Stimulated activated naive CD4-positive, alpha-beta T cell (primary cell): ENCODE data around the gene TMEM212.

Experiments
- DNase-seq, 6 experiments: peaks; one replicate each; lab custom pipeline; 2025; lab: John Stamatoyannopoulos, UW

TMEM212 gene

GRCh38 chr3:171860830-171861535, 17.8 kb downstream of the TMEM212 start:
- DNase-seq: no peak

- DNase-seq: no peak
Observed at GRCh38 chr3:171862392-171862791, 19.2 kb downstream of the TMEM212 start.

DNA sequence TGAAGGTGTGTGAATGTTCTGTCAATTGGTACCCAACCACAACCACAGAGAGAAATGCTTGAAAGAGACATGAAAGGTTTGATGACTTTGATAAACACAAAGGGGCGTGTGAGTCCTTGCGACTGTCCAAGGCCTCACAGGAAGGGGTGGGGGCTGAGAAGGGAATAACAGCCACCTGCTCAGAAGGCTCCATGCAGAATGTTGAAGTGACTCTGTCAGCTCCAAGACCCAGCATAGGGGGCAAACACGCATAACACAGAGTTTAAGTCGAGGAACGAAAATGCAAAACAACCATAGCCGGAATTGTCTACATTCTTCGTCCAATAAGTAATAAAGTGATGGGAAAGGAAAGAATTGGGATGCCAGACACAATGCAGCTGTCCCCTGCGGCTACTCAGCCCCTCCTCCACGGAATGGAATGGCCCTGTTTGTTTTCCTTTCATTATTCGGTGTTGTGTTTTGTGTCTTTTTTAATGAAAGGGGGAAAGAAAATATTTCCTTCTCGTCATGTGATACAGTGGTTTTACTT, 19.9 kb downstream of the TMEM212 start:
- no peak for DNase-seq

DNA sequence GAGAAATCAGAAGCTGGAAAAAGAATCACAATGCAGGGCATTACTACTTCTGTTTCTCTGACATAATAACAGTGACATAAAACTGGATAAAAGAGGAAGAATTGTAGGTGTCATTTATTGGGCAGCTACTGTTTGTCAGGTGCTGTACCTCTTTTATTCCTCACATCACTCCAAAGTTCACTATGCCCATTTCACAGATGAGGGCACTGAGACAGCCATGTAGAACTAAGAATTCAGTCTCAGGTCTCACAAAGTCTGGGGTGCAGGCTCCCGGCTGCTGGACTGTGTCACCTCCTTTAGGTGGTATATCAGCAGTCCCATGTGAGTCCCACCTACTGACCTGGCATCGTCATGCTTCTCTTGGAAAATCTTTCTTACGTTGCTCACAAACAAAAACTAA, 20.8 kb downstream of the TMEM212 start:
- DNase-seq: no peak

GRCh38 chr3:171865191-171865865, 22.2 kb downstream of the TMEM212 start:
- DNase-seq: no peak

DNA sequence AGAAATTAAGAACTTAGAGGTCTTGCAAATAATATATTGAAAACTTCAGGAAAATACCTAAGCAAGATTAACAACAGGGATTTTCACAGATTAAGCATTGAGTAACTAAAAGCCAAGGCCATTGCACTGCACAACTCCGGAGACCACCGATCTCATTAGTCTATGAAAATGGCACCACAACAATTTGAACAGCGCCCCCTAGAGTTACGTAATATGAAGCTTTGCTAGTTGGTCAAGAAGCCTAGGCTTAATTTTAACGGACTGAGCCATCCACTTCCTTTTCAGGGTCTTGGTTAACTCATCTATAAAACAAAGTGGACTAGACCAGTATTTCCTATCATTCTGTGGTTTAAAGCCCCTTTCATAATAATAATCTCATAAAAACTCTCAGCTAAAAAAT, 24.8 kb downstream of the TMEM212 start:
- no peak for DNase-seq

GRCh38 chr3:171871392-171872274, 28.5 kb downstream of the TMEM212 start:
- no peak for DNase-seq

DNA sequence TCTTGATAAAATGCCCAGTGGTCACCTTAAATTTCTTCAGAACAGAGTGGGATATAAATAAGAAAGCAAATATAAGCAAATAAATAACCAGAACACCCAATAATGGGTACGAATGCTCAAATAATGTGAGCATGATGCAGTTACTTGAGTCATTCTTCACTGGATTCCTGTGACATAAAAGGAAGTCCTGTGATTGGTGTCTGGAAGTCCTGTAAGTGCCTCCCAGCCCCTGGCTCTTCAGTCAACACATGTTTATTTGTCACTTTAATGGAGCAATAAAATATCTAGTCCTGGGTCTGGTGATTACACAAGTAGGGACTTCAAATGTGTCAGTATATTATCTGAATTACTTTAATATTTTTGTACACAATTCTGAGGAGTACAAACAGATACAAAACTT, 30.4 kb downstream of the TMEM212 start:
- no peak for DNase-seq

DNA sequence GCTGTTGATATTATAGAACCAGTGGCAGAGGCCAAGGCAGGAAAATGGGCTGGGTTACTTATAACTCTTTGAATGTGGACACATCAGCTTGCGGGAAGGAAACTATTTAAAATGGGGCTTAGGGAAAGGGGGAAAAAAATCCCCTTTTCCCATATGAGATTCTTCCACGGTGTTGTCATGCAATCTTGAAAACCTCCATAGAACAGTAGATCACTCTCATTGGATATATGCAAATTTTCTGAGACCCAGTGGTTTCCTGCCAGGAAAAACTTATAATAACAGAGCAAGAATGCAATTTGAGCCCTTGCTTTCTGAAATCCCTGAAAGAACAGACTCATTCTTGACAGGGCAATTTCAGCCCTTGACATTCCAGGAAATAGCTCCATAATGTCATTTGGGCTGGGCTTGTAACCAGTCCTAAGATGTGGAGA, 31.1 kb downstream of the TMEM212 start:
- DNase-seq: no peak

DNA sequence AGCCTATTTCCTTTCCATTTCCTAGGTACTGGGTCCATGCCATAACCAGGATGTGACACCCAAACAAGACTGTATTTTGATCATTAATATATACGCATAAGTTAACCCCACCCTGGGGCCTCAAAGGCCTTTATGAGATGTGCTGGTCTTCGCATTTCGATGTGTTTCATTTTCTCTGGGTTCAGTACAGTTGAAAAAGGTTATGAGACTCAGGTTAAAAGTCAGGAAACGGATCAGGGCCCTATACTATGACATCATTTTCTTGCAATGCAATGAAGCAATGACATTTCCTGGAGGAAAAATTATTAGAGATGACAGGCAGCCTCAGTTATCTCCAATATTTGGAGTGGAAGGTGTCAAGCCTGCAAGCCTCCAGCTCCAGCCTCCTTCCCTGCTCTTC, 31.7 kb downstream of the TMEM212 start:
- no peak for DNase-seq

DNA sequence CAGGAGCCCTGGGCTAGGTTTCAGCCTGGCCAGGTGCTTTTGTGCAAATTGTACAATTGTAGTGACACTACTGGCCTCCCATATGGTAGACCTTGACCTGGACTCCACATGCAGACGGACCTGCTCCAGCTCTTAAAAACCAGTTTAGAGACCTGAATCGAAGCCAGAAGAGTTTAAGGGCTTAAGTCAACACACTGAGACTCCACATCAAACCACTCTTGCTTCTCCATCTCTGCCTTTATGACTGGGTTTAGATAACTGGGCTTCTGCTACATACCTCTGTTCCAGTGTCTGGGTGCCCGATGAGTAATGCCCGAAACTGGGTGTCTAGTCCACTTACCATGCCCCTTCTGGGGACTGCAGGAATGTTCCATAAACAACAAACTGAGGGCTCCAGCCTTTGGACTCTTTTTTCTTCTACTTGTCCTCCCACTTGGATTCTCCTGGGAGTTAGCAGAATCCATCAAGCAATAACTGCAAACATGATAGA, 32.8 kb downstream of the TMEM212 start:
- no peak for DNase-seq

GRCh38 chr3:171876680-171877147, 33.6 kb downstream of the TMEM212 start:
- no peak for DNase-seq

GRCh38 chr3:171878461-171879225, 35.5 kb downstream of the TMEM212 start:
- no peak for DNase-seq

DNA sequence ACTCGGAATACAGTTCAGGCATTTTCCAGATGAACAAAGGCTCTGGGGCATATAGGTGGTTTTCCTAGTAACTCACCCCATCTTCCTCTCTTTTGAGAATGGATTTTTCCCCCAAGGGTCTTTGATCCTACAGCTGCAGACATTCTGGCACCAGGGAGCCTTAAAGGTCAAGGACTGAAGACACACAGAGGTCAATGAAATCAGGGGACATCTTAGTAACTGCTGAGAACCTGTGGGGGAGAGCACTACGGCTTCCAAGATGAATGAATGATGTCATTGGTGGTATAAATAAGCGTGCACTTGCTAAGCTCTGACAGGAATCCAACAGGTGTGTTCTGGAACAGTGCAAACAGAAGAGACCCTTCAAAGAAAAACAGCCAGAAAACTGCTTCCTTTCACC, 36.3 kb downstream of the TMEM212 start:
- no peak for DNase-seq

GRCh38 chr3:171880101-171880870, 37.1 kb downstream of the TMEM212 start:
- DNase-seq: no peak

DNA sequence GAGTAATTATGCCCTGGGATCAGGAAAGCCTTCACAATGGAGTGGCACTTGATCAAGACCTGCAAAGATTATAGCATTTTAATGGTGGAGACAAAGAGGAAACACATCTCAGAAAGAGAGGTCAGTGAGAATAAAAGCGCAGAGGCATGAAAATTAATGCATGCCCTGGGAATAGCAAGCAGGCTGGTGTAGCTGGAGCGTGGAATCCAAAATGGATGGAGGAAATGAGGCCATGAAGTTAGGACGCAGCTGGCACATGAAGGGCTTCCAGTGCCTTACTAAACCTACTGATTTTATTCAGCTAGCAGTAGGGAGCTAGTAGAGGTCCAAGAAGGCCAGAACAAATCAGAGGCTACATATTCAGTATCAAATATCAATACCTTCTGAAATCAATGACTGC, 38.1 kb downstream of the TMEM212 start:
- DNase-seq: no peak

- no peak for DNase-seq
Observed at GRCh38 chr3:171883257-171883892, 40.2 kb downstream of the TMEM212 start.

DNA sequence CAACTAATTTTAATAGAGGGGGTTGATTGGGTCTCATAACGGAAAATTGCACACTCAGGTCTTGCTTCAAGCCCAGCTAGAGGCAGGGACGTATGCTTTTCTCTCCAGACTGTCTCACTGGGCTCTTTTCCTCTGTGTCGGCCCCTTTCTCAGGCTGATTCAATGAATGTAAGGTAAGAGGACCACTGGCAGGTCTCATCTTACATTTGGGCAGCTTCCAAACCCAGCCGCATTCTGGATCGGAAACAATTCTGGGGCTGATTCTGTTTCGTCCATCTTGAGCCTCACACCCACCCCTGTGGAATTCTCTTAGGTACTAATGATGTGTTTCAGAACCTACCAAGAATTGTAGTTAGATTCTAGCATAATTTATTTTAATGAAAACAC, 40.7 kb downstream of the TMEM212 start:
- DNase-seq: no peak

DNA sequence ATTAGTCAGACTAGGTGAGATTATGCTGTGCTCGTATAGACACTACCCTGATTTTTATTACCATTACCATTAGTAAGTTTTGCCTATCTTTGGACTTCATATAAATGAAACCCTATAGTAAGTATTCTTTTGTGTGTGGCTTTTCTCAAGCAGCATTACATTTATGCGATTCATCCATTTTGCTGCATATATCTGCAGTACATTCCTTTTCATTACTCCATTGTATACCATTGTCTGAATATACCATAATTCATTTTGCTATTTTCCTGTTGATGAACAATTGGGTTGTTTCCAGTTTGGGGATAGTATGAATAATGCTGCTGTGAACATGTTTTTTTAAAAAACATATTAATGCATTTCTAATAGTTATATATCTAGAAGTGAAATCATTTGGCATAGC, 45.3 kb downstream of the TMEM212 start:
- DNase-seq: no peak

- DNase-seq: no peak
Observed at GRCh38 chr3:171890398-171890797, 47.2 kb downstream of the TMEM212 start.
